Endothelial cell of umbilical vein (primary cell): Measurements from ENCODE around the gene TIAM1. TPM values are rescaled to one million over a fixed set of nuclear protein-coding genes. Genes with fewer than 3 reads are reported as not detected.

Experiments
- BruUV-seq: library from RNA; stranded (reverse); fragments of 400-500 nt; replicated peaks from 2 replicates; lab custom pipeline; 2021; lab: Mats Ljungman, UMichigan
- CTCF ChIA-PET: fragments of 300-600, 350-600 bp; sonication (Branson Sonifier 250); formaldehyde crosslinking; loops from one replicate; lab custom pipeline; 2021; ENCODE audit warnings: antibody characterized with exemption, inconsistent platforms; lab: Charles Lee
- POLR2A ChIA-PET: fragments of 300-600, 350-600 bp; sonication (Branson Sonifier 250); formaldehyde crosslinking; loops from one replicate; lab custom pipeline; 2021; ENCODE audit warnings: antibody characterized with exemption, inconsistent platforms; lab: Charles Lee
- DNase-seq: peaks from one replicate; pipeline ENCODE4 v3.0.0-alpha.2; 2011; ENCODE audit warnings: low read depth, low spot score
- FAIRE-seq: peaks from 2 replicates; lab custom pipeline; 2011; peaks lifted over from hg19 to GRCh38; lab: Jason Lieb, UNC
- H2AFZ ChIP-seq: 2 replicates; pipeline ENCODE4 v1.6.0; 2012; ENCODE audit warnings: low read depth, low read length, control low read depth, inconsistent platforms
- H3K27ac ChIP-seq: 2 replicates; pipeline ENCODE4 v1.5.1; 2011; ENCODE audit warnings: low read depth, mild to moderate bottlenecking, control low read depth, low read length, moderate library complexity; ENCODE audit not compliant: insufficient read depth
- H3K27me3 ChIP-seq, 2 experiments: 2 replicates each; pipeline versions ENCODE4 v1.6.0 to v1.6.1; 2011; ENCODE audit warnings: low read length in 2 of 2, mixed read lengths in 1 of 2; ENCODE audit not compliant: control insufficient read depth in 2 of 2, insufficient read depth in 2 of 2
- H3K36me3 ChIP-seq, 2 experiments: 2 replicates in 1 of 2; 3 replicates in 1 of 2; pipeline ENCODE4 v1.5.1; 2011; ENCODE audit warnings: low read length in 2 of 2, mild to moderate bottlenecking in 1 of 2, moderate library complexity in 1 of 2; ENCODE audit not compliant: control insufficient read depth in 2 of 2, insufficient read depth in 2 of 2; ENCODE audit errors: extremely low read depth in 1 of 2
- H3K4me1 ChIP-seq: 3 replicates; pipeline ENCODE4 v1.5.1; 2011; ENCODE audit warnings: mild to moderate bottlenecking, low read length; ENCODE audit not compliant: control insufficient read depth, insufficient read depth; ENCODE audit errors: extremely low read depth
- H3K4me2 ChIP-seq: 2 replicates; pipeline ENCODE4 v1.6.1; 2011; ENCODE audit warnings: low read length, control low read depth, mixed read lengths; ENCODE audit not compliant: insufficient read depth
- H3K4me3 ChIP-seq, 3 experiments: fragments of 200-600 bp in 1 of 3; sonication (generic), shearing (Covaris generic) in 1 of 3; replicated peaks in 1 of 3; 2 replicates each; pipeline ENCODE4 v1.5.1; 2011 to 2016; ENCODE audit warnings: control low read depth in 3 of 3, low read length in 3 of 3, mild to moderate bottlenecking in 2 of 3, inconsistent platforms in 1 of 3, low read depth in 1 of 3, moderate library complexity in 1 of 3; ENCODE audit not compliant: insufficient read depth in 1 of 3
- H3K79me2 ChIP-seq: 2 replicates; pipeline ENCODE4 v1.6.0; 2012; ENCODE audit warnings: low read length, inconsistent platforms; ENCODE audit not compliant: control insufficient read depth, insufficient read depth
- H3K9ac ChIP-seq: replicated peaks from 2 replicates; pipeline ENCODE3; 2011; ENCODE audit warnings: low read length, control low read depth; ENCODE audit not compliant: insufficient read depth; ENCODE audit errors: extremely low read depth
- H3K9me1 ChIP-seq: replicated peaks from 3 replicates; pipeline ENCODE4 v1.6.0; 2011; ENCODE audit warnings: mild to moderate bottlenecking, low read length; ENCODE audit not compliant: control insufficient read depth, insufficient read depth; ENCODE audit errors: extremely low read depth
- H3K9me3 ChIP-seq: replicated peaks from 2 replicates; pipeline ENCODE4 v1.5.1; 2012; ENCODE audit warnings: low read length, inconsistent platforms; ENCODE audit not compliant: control insufficient read depth, insufficient read depth
- H4K20me1 ChIP-seq: replicated peaks from 2 replicates; pipeline ENCODE3; 2011; ENCODE audit warnings: mild to moderate bottlenecking, low read length; ENCODE audit not compliant: control insufficient read depth, insufficient read depth; ENCODE audit errors: extremely low read depth
- EZH2 ChIP-seq: IDR thresholded peaks from 2 replicates; pipeline ENCODE4 v1.6.1; 2012; ENCODE audit warnings: borderline replicate concordance, low read depth, mild to moderate bottlenecking, moderate library complexity, low read length, inconsistent platforms; ENCODE audit not compliant: severe bottlenecking
- FOS ChIP-seq: IDR thresholded peaks from 2 replicates; pipeline ENCODE4 v1.6.1; 2011; ENCODE audit warnings: mild to moderate bottlenecking, low read length, moderate library complexity, borderline replicate concordance; ENCODE audit not compliant: insufficient read depth
- GATA2 ChIP-seq: IDR thresholded peaks from 2 replicates; pipeline ENCODE4 v1.7.0; 2011; ENCODE audit warnings: low read depth, mild to moderate bottlenecking, moderate library complexity, mixed read lengths, low read length; ENCODE audit not compliant: insufficient read length, insufficient read depth
- JUN ChIP-seq: IDR thresholded peaks from 2 replicates; pipeline ENCODE4 v1.6.1; 2011; ENCODE audit warnings: borderline replicate concordance, low read depth; ENCODE audit not compliant: insufficient read length, insufficient read depth
- MAX ChIP-seq: IDR thresholded peaks from 2 replicates; pipeline ENCODE4 v1.6.1; 2011; ENCODE audit not compliant: insufficient read depth, insufficient read length
- MYC ChIP-seq: IDR thresholded peaks from one replicate; pipeline ENCODE4 v1.6.1; 2011; ENCODE audit warnings: mild to moderate bottlenecking, low read depth, low read length
- POLR2A ChIP-seq: IDR thresholded peaks from 2 replicates; pipeline ENCODE4 v1.6.1; 2012; ENCODE audit warnings: low read depth, mild to moderate bottlenecking, control low read depth, low read length
- POLR2AphosphoS5 ChIP-seq: IDR thresholded peaks from 2 replicates; pipeline ENCODE4 v1.6.1; 2012; ENCODE audit warnings: low read depth, mild to moderate bottlenecking, control low read depth, low read length, moderate library complexity; ENCODE audit not compliant: insufficient read depth
- dilution Hi-C: fragments of 300-500 bp; cut with MboI; formaldehyde crosslinking; loops from one replicate; pipeline ENCODE4 v1.15.0; 2019; ENCODE audit warnings: low sequenced_read_pairs; ENCODE audit not compliant: extremely low pct_ligation_motif_present
- intact Hi-C: fragments of 100-400 bp; cut with micrococcal nuclease; formaldehyde crosslinking; loops from one replicate; pipeline ENCODE4 v1.10.0; 2022
- polyA plus RNA-seq, 4 experiments: library from polyadenylated mRNA; depleted of rRNA in 3 of 4; stranded (reverse) in 3 of 4; unstranded in 1 of 4; fragments of >200 nt; gene quantifications; 2 replicates each; pipeline versions ENCODE4 v1.2.1 to v1.2.3, GENCODE V29; 2011 to 2012; ENCODE audit warnings: missing spikeins in 1 of 4
- total RNA-seq: library from RNA; stranded (reverse); gene quantifications from 2 replicates; pipeline ENCODE4 v1.2.3, GENCODE V29; 2021
- TF ChIP-seq, protein P1 (sequence below), 2 donors: IDR thresholded peaks; 1 replicate in 1 of 2; 2 replicates in 1 of 2; pipeline ENCODE4 v1.5.1; 2011; ENCODE audit warnings: low read length in 2 of 2, mild to moderate bottlenecking in 2 of 2, moderate library complexity in 2 of 2, control low read depth in 1 of 2, inconsistent platforms in 1 of 2, low read depth in 1 of 2; ENCODE audit not compliant: insufficient read depth in 1 of 2; ENCODE audit errors: extremely low read depth in 1 of 2

The TIAM1 gene
- total and polyA plus RNA-seq, 2 donors (not counting 3 experiments of a cell fraction or from before 2014, with no cell fraction given) = 0.21 to 0.86 TPM

GRCh38 chr21:31130821-31131220 lies 213.2 kb downstream of the TIAM1 start:
- BruUV-seq = no TSS peak
- Histone ChIP-seq H3K9me3 (no peaks in the 10 kb centered on the region), H3K4me2 (no peak overlapping the region), H3K9ac (no peak overlapping the region), H3K9me1 (no peaks in the 10 kb centered on the region), H3K4me3 (no peak overlapping the region), H4K20me1 (no peaks in the 10 kb centered on the region), H3K27me3 (no peaks in the 10 kb centered on the region), H2AFZ (no peak overlapping the region), H3K36me3 (no peaks in the 10 kb centered on the region), H3K27ac (no peak overlapping the region), H3K4me1 (peaks cover 3% of the 10 kb centered on the region), H3K79me2 (no peaks in the 10 kb centered on the region)
- intact Hi-C loops (no loop called here), dilution Hi-C loops (no loop called here)
- TF ChIP-seq POLR2AphosphoS5 (no peak), GATA2 (no peak), EZH2 (no peak), POLR2A (no peak), JUN (no peak), MYC (no peak), FOS (no peak), MAX (no peak)
- TF ChIP-seq, protein P1, sequence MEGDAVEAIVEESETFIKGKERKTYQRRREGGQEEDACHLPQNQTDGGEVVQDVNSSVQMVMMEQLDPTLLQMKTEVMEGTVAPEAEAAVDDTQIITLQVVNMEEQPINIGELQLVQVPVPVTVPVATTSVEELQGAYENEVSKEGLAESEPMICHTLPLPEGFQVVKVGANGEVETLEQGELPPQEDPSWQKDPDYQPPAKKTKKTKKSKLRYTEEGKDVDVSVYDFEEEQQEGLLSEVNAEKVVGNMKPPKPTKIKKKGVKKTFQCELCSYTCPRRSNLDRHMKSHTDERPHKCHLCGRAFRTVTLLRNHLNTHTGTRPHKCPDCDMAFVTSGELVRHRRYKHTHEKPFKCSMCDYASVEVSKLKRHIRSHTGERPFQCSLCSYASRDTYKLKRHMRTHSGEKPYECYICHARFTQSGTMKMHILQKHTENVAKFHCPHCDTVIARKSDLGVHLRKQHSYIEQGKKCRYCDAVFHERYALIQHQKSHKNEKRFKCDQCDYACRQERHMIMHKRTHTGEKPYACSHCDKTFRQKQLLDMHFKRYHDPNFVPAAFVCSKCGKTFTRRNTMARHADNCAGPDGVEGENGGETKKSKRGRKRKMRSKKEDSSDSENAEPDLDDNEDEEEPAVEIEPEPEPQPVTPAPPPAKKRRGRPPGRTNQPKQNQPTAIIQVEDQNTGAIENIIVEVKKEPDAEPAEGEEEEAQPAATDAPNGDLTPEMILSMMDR (IDR thresholded peaks at IDR 0.05; ENCODE audit: extremely low read depth in 1 of 2, insufficient read depth in 1 of 2, low read depth in 1 of 2, low read length in 2 of 2) = no peak
- ChIA-PET POLR2A (no interaction called here), CTCF (no interaction called here)
- FAIRE-seq = no peak
- no peak for DNase-seq
